GM21528 (cell line): Measurements from ENCODE around the gene PEMT.

Source experiments
- ATAC-seq: cut with Tn5 transposase; IDR thresholded peaks from one replicate; pipeline ENCODE4 v1.9.1; 2021; ENCODE audit warnings: mild to moderate bottlenecking, moderate library complexity; ENCODE audit not compliant: unreplicated experiment, low FRiP score

Gene PEMT

GRCh38 chr17:17538417-17539391, 52.8 kb downstream of the PEMT start:
- ATAC-seq = no peak

GRCh38 chr17:17537311-17538099, 54.0 kb downstream of the PEMT start:
- no peak for ATAC-seq

GRCh38 chr17:17536702-17537101, 54.8 kb downstream of the PEMT start:
- ATAC-seq = no peak

- no peak for ATAC-seq
These were observed 55.6 kb downstream of the PEMT start for GRCh38 chr17:17535957-17536356.

GRCh38 chr17:17533901-17534441, 57.5 kb downstream of the PEMT start:
- no peak for ATAC-seq

GRCh38 chr17:17532991-17533390, 58.5 kb downstream of the PEMT start:
- ATAC-seq = no peak

GRCh38 chr17:17531156-17531555, 60.4 kb downstream of the PEMT start:
- no peak for ATAC-seq

- no peak for ATAC-seq
These were observed 62.5 kb downstream of the PEMT start for GRCh38 chr17:17528696-17529652.

- ATAC-seq = no peak
These were observed 63.5 kb downstream of the PEMT start for GRCh38 chr17:17527956-17528500.

GRCh38 chr17:17527534-17527933, 64.0 kb downstream of the PEMT start:
- no peak for ATAC-seq

- no peak for ATAC-seq
These were observed 65.1 kb downstream of the PEMT start for GRCh38 chr17:17526369-17526768.

GRCh38 chr17:17525956-17526355, 65.6 kb downstream of the PEMT start:
- no peak for ATAC-seq

GRCh38 chr17:17525311-17525710, 66.2 kb downstream of the PEMT start:
- no peak for ATAC-seq

- ATAC-seq = no peak
These were observed 67.6 kb downstream of the PEMT start for GRCh38 chr17:17523731-17524490.

- no peak for ATAC-seq
These were observed 68.3 kb downstream of the PEMT start for GRCh38 chr17:17523001-17523730.

- ATAC-seq = no peak
These were observed 70.8 kb downstream of the PEMT start for GRCh38 chr17:17520599-17521232.

- no peak for ATAC-seq
These were observed 71.6 kb downstream of the PEMT start for GRCh38 chr17:17519886-17520285.

GRCh38 chr17:17518951-17519350, 72.6 kb downstream of the PEMT start:
- ATAC-seq = no peak
